Measurements from ENCODE around the gene HK2. TPM values are rescaled to one million over a fixed set of nuclear protein-coding genes. Genes with fewer than 3 reads are reported as not detected.

HK2 gene
- total and polyA plus RNA-seq, 7 donors: 14.3 to 229 (median 84.2) TPM

- intact Hi-C loops (cut with DNase I): loop anchor here in 1 of 2 donors (5.0 kb wide), 1 partner anchor 34 kb away; no protein-coding TSS in a partner anchor
- DNase-seq (no peak), ATAC-seq (no peak)
- Histone ChIP-seq H3K36me3 (ENCODE audit: insufficient read depth in 1 of 2, low read depth in 1 of 2) (peaks cover 5 to 32% of the 10 kb centered on the region in 2 donors), H3K27me3 (ENCODE audit: insufficient read depth in 3 of 3, low read length in 2 of 3) (no peaks in the 10 kb centered on the region), H3K4me3 (no peak overlapping the region), H3K4me1 (peaks cover 31% of the 10 kb centered on the region), H3K9me3 (no peaks in the 10 kb centered on the region), H3K27ac (no peak overlapping the region)
- TF ChIP-seq, protein P1, sequence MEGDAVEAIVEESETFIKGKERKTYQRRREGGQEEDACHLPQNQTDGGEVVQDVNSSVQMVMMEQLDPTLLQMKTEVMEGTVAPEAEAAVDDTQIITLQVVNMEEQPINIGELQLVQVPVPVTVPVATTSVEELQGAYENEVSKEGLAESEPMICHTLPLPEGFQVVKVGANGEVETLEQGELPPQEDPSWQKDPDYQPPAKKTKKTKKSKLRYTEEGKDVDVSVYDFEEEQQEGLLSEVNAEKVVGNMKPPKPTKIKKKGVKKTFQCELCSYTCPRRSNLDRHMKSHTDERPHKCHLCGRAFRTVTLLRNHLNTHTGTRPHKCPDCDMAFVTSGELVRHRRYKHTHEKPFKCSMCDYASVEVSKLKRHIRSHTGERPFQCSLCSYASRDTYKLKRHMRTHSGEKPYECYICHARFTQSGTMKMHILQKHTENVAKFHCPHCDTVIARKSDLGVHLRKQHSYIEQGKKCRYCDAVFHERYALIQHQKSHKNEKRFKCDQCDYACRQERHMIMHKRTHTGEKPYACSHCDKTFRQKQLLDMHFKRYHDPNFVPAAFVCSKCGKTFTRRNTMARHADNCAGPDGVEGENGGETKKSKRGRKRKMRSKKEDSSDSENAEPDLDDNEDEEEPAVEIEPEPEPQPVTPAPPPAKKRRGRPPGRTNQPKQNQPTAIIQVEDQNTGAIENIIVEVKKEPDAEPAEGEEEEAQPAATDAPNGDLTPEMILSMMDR (IDR thresholded peaks at IDR 0.05): no peak
- 89 to 92% (median 90%) methylated on average over 4 of the region's 4 CpGs for WGBS, 3 donors
Measured at GRCh38 chr2:74870951-74871350, 37.0 kb downstream of the HK2 start.

- intact Hi-C loops (cut with DNase I): loop anchor here in 1 of 2 donors (5.0 kb wide), 1 partner anchor 34 kb away; no protein-coding TSS in a partner anchor
- H3K9me3 ChIP-seq: no peaks in the 10 kb centered on the region
- H3K27ac ChIP-seq: no peak overlapping the region
- DNase-seq: no peak
- peaks cover 5 to 32% of the 10 kb centered on the region in 2 donors for H3K36me3 ChIP-seq (ENCODE audit: insufficient read depth in 1 of 2, low read depth in 1 of 2)
- WGBS, 3 donors: 90 to 96% (median 96%) methylated on average over 6 of the region's 6 CpGs
- no peak overlapping the region for H3K4me3 ChIP-seq
- TF ChIP-seq, protein P1 (IDR thresholded peaks at IDR 0.05): no peak
- no peaks in the 10 kb centered on the region for H3K27me3 ChIP-seq (ENCODE audit: insufficient read depth in 3 of 3, low read length in 2 of 3)
- H3K4me1 ChIP-seq: peaks cover 31% of the 10 kb centered on the region
- ATAC-seq: no peak
Measured at GRCh38 chr2:74871414-74871813, 37.5 kb downstream of the HK2 start.

GRCh38 chr2:74872389-74872836 lies 38.5 kb downstream of the HK2 start:
- no peak overlapping the region for H3K27ac ChIP-seq
- ATAC-seq (no peak), DNase-seq (no peak)
- H3K4me1 ChIP-seq: peaks cover 28% of the 10 kb centered on the region
- peaks cover 9 to 42% of the 10 kb centered on the region in 2 donors for H3K36me3 ChIP-seq (ENCODE audit: insufficient read depth in 1 of 2, low read depth in 1 of 2)
- TF ChIP-seq, protein P1 (IDR thresholded peaks at IDR 0.05): no peak
- intact Hi-C loops (cut with DNase I): loop anchor here in 1 of 2 donors (5.0 kb wide), 1 partner anchor 35 kb away; no protein-coding TSS in a partner anchor
- no peaks in the 10 kb centered on the region for H3K27me3 ChIP-seq (ENCODE audit: insufficient read depth in 3 of 3, low read length in 2 of 3)
- WGBS, 3 donors: 86 to 94% (median 88%) methylated on average over 2 of the region's 2 CpGs
- H3K9me3 ChIP-seq: no peaks in the 10 kb centered on the region
- no peak overlapping the region for H3K4me3 ChIP-seq

- TF ChIP-seq, protein P1 (IDR thresholded peaks at IDR 0.05): no peak
- no peak overlapping the region for H3K4me3 ChIP-seq
- H3K9me3 ChIP-seq: no peaks in the 10 kb centered on the region
- intact Hi-C loops (cut with DNase I): loop anchor here in 1 of 2 donors (5.0 kb wide), 1 partner anchor 36 kb away; no protein-coding TSS in a partner anchor
- WGBS, 3 donors: 89 to 95% (median 91%) methylated on average over 7 of the region's 7 CpGs
- no peak overlapping the region for H3K27ac ChIP-seq
- no peak for DNase-seq
- no peaks in the 10 kb centered on the region for H3K27me3 ChIP-seq (ENCODE audit: insufficient read depth in 3 of 3, low read length in 2 of 3)
- ATAC-seq: no peak
- peaks cover 10 to 50% of the 10 kb centered on the region in 2 donors for H3K36me3 ChIP-seq (ENCODE audit: insufficient read depth in 1 of 2, low read depth in 1 of 2)
- peaks cover 21% of the 10 kb centered on the region for H3K4me1 ChIP-seq
Measured at GRCh38 chr2:74873012-74873665, 39.2 kb downstream of the HK2 start.
